Liver (tissue), 9 donors: ENCODE data around the gene PITPNM1. TPM values are rescaled to one million over a fixed set of nuclear protein-coding genes. Genes with fewer than 3 reads are reported as not detected.

Experiments
- DNase-seq: peaks from one replicate; pipeline ENCODE4 v3.0.0-alpha.2; 2017; ENCODE audit warnings: low spot score
- H3K27ac ChIP-seq, 2 donors: one replicate each; pipeline ENCODE4 v1.7.0; 2013; ENCODE audit warnings: inconsistent platforms in 2 of 2, low read length in 2 of 2, control low read depth in 1 of 2, low read depth in 1 of 2, mild to moderate bottlenecking in 1 of 2
- H3K27me3 ChIP-seq, 4 donors: one replicate each; pipeline versions ENCODE4 v1.6.1 to v1.7.0; 2013; ENCODE audit warnings: low read length in 3 of 4, inconsistent platforms in 1 of 4, mild to moderate bottlenecking in 1 of 4, moderate library complexity in 1 of 4; ENCODE audit not compliant: control insufficient read depth in 4 of 4, insufficient read depth in 4 of 4
- H3K36me3 ChIP-seq, 4 donors: one replicate each; pipeline versions ENCODE4 v1.6.1 to v1.7.0; 2013; ENCODE audit warnings: low read length in 3 of 4, mild to moderate bottlenecking in 3 of 4, low read depth in 1 of 4, moderate library complexity in 1 of 4; ENCODE audit not compliant: control insufficient read depth in 4 of 4, insufficient read depth in 3 of 4
- H3K4me1 ChIP-seq, 4 donors: one replicate each; pipeline versions ENCODE4 v1.6.1 to v1.7.0; 2013; ENCODE audit warnings: low read length in 3 of 4, mild to moderate bottlenecking in 3 of 4, moderate library complexity in 1 of 4; ENCODE audit not compliant: control insufficient read depth in 4 of 4, insufficient read depth in 4 of 4
- H3K4me3 ChIP-seq, 3 donors: one replicate each; pipeline versions ENCODE4 v1.6.1 to v1.7.0; 2013; ENCODE audit warnings: low read length in 3 of 3, control low read depth in 1 of 3, low read depth in 1 of 3, mild to moderate bottlenecking in 1 of 3
- H3K9ac ChIP-seq, 2 donors: one replicate each; pipeline ENCODE4 v1.7.0; 2013; ENCODE audit warnings: low read length in 2 of 2, mild to moderate bottlenecking in 2 of 2, moderate library complexity in 2 of 2, control low read depth in 1 of 2, low read depth in 1 of 2
- H3K9me3 ChIP-seq, 4 donors: one replicate each; pipeline versions ENCODE4 v1.6.1 to v1.7.0; 2013; ENCODE audit warnings: low read length in 3 of 4; ENCODE audit not compliant: control insufficient read depth in 4 of 4
- ATF3 ChIP-seq: IDR thresholded peaks from 2 replicates; pipeline ENCODE4 v1.6.1; 2016; ENCODE audit warnings: antibody characterized with exemption
- FOXA1 ChIP-seq: IDR thresholded peaks from 2 replicates; pipeline ENCODE4 v1.6.1; 2016; ENCODE audit warnings: antibody characterized with exemption
- GABPA ChIP-seq, 2 donors: IDR thresholded peaks in 1 of 2; conservative IDR thresholded peaks in 1 of 2; 2 replicates each; pipeline ENCODE4 v1.6.1; 2016; ENCODE audit warnings: antibody characterized with exemption in 2 of 2, mild to moderate bottlenecking in 1 of 2, moderate library complexity in 1 of 2
- HNF4G ChIP-seq: IDR thresholded peaks from 2 replicates; pipeline ENCODE4 v1.6.1; 2016; ENCODE audit warnings: antibody characterized with exemption
- JUND ChIP-seq, 2 donors: IDR thresholded peaks; 2 replicates each; pipeline ENCODE4 v1.6.1; 2016; ENCODE audit warnings: antibody characterized with exemption in 2 of 2
- MAX ChIP-seq: IDR thresholded peaks from 2 replicates; pipeline ENCODE4 v1.6.1; 2016; ENCODE audit warnings: antibody characterized with exemption
- NR2F2 ChIP-seq: IDR thresholded peaks from 2 replicates; pipeline ENCODE4 v1.6.1; 2016; ENCODE audit warnings: antibody characterized with exemption
- RAD21 ChIP-seq, 2 donors: IDR thresholded peaks; 2 replicates each; pipeline ENCODE4 v1.6.1; 2016; ENCODE audit warnings: antibody characterized with exemption in 2 of 2, mild to moderate bottlenecking in 2 of 2
- TAF1 ChIP-seq: conservative IDR thresholded peaks from 2 replicates; pipeline ENCODE4 v1.6.1; 2016; ENCODE audit warnings: antibody characterized with exemption, mild to moderate bottlenecking
- YY1 ChIP-seq: IDR thresholded peaks from 2 replicates; pipeline ENCODE4 v1.6.1; 2016; ENCODE audit warnings: antibody characterized with exemption, mild to moderate bottlenecking
- ZBTB33 ChIP-seq: IDR thresholded peaks from 2 replicates; pipeline ENCODE4 v1.6.1; 2016; ENCODE audit warnings: antibody characterized with exemption
- WGBS: extraction: QIAGEN DNeasy Blood & Tissue Kit; methylation state at CpG from one replicate; pipeline ENCODE4 v1.1.7; 2013; 5-methylcytosine and 5-hydroxymethylcytosine counted together
- polyA plus RNA-seq, 2 donors: library from polyadenylated mRNA; stranded (reverse) in 1 of 2; unstranded in 1 of 2; fragments of 200-250 nt in 1 of 2; fragments of >200 nt in 1 of 2; fragmentation: Nextera tagmentation in 1 of 2; extraction: Ambion mirVana in 1 of 2; gene quantifications; one replicate each; pipeline versions ENCODE4 v1.2.1 to v1.2.3, GENCODE V29; 2013 to 2015
- total RNA-seq, 2 donors: library from RNA; depleted of rRNA; stranded (reverse); fragments of >200 nt; gene quantifications; one replicate each; pipeline ENCODE4 v1.2.3, GENCODE V29; 2014
- donor health status: healthy.
- donor health status: healthy.
- donor health status: healthy.
- donor health status: healthy.
- donor health status: healthy.

Gene PITPNM1
- total and polyA plus RNA-seq, 4 donors, result 1.3 to 9.3 (median 5.1) TPM

DNA sequence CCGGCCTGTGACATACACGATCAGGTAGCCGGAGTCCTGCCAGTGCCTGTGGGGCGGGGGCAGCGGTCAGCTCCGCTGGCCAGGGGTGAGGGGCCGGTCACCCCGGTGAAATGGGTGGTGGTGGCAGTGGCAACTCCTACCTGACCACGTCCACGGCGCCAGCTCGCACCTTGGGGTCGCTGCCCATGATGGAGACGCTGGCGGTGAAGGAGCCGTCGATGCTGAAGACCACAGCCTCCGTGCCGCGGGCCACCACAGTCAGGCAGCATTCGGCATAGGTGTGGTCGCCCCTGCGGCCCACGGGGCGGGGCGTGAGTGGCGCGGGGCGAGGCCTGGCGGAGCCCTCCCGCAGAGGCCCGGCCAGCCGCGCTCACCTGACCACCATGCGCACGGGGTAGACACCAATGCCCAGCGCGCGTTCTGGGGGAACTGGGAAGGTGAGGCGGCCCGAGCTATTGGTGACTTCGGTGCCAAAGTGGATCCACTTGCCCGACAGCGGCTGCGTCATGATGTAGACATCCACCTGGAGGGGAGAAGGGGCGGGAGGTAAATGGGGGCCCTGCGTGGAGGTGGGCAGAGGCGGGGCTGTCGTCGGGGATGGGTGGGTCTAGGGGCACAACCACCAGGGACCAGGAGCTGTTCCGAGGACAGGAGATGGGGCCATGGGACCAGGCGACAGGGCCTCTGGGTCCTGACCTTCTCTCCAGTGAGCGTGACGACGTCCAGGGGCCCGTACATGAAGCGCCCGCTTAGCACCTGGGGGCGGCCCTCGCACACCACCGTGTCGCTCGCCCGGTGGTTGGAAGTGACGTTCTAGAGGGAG is 11.4 kb downstream of the PITPNM1 start:
- no peaks in the 10 kb centered on the region for H3K27me3 ChIP-seq
- H3K4me3 ChIP-seq, result no peak overlapping the region
- DNase-seq, result no peak
- H3K36me3 ChIP-seq, result peaks cover 4 to 49% (median 13%) of the 10 kb centered on the region in 4 donors
- H3K4me1 ChIP-seq, result no peaks in the 10 kb centered on the region
- no peak overlapping the region for H3K27ac ChIP-seq
- TF ChIP-seq FOXA1, result no peak
- no peak overlapping the region for H3K9ac ChIP-seq
- WGBS, result 97% methylated on average over 65 of the region's 65 CpGs
- no peaks in the 10 kb centered on the region for H3K9me3 ChIP-seq

GRCh38 chr11:67492801-67493547 is 12.2 kb downstream of the PITPNM1 start:
- 91% methylated on average over 46 of the region's 46 CpGs for WGBS
- no peak for DNase-seq
- no peak overlapping the region for H3K4me3 ChIP-seq
- H3K27ac ChIP-seq, result no peak overlapping the region
- H3K36me3 ChIP-seq, result peaks cover 4 to 47% (median 16%) of the 10 kb centered on the region in 4 donors
- TF ChIP-seq HNF4G (no peak), RAD21 (IDR thresholded peaks at IDR 0.05) (no peak), ATF3 (no peak), YY1 (no peak), TAF1 (no peak), JUND (IDR thresholded peaks at IDR 0.05) (no peak), FOXA1 (no peak), ZBTB33 (no peak), MAX (no peak), GABPA (IDR thresholded peaks at IDR 0.05 in 1 of 2, conservative IDR thresholded peaks at IDR 0.05 in 1 of 2) (no peak), NR2F2 (no peak)
- H3K9me3 ChIP-seq, result no peaks in the 10 kb centered on the region
- H3K4me1 ChIP-seq, result no peaks in the 10 kb centered on the region
- H3K27me3 ChIP-seq, result no peaks in the 10 kb centered on the region
- H3K9ac ChIP-seq, result no peak overlapping the region

GRCh38 chr11:67492069-67492727 is 13.0 kb downstream of the PITPNM1 start:
- WGBS, result 94% methylated on average over 19 of the region's 19 CpGs
- Histone ChIP-seq H3K4me3 (no peak overlapping the region), H3K9ac (no peak overlapping the region), H3K9me3 (no peaks in the 10 kb centered on the region), H3K4me1 (no peaks in the 10 kb centered on the region), H3K27ac (no peak overlapping the region), H3K27me3 (no peaks in the 10 kb centered on the region), H3K36me3 (peaks cover 4 to 51% (median 18%) of the 10 kb centered on the region in 4 donors)
- DNase-seq, result no peak
- TF ChIP-seq GABPA (IDR thresholded peaks at IDR 0.05 in 1 of 2, conservative IDR thresholded peaks at IDR 0.05 in 1 of 2) (no peak), YY1 (no peak), FOXA1 (no peak), RAD21 (IDR thresholded peaks at IDR 0.05) (no peak)
